NCI-H345 treated with DMSO at 0.1 percent for 48 hours (cell line): Measurements from ENCODE around the gene NFIA.
"Not testable (repeated sequence)": the region's sequence is repeated elsewhere in the genome, so short reads cannot be mapped to it uniquely, and the experiment has no call there.

Experiments
- DNase-seq: peaks from one replicate; lab custom pipeline; 2025; ENCODE audit not compliant: unreplicated experiment; lab: John Stamatoyannopoulos, UW

The NFIA gene

DNA sequence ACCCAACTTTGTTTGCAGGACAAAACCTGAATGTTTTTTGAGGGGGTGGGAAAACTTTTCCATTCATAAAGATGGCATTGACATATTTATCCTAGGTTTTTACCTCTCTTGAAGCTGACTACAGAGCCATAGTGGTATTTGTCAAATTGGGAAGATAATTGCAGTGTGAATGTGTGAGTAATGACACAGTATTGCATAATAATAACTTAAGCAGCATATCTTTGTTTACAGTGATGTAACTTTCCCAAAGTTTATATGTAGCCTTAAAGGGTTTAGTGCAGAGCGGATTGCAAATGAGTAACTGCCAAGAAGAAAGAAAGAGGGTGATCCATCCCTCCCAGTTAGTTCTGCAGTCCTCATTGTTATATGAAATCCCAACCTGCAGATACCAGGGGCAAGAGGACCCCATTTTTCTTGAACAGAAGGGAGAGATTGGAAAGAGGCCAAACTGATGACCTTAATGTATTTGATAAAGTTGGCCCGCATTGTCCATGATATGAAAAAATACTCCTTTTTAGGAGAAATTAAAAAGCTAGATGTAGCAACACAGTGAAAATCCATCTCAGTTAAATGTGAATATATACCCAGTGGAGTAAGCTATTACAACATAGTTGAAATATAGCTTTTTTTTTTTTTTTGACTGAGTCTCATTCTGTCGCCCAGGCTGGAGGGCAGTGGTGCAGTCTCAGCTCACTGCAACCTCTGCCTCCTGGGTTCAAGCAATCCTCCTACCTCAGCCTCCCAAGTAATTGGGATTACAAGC lies 23.7 kb upstream of the NFIA start:
- no peak for DNase-seq

DNA sequence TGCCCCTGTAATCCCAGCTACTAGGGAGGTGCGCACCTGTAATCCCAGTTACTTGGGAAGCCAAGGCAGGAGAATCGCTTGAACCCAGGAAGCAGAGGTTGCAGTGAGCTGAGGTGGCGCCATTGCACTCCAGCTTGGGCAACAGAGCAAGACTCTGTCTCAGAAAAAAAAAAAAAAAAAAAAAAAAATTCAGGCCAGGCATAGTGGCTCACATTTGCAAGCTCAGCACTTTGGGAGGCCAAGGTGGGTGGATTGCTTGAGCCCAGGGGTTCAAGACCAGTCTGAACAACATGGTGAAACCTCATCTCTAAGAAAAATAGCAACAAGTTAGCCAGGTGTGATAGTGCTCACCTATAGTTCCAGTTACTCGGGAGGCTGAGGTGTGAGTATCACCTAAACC lies 20.8 kb upstream of the NFIA start:
- DNase-seq, result not testable (repeated sequence)

- no peak for DNase-seq
Measured at GRCh38 chr1:61064673-61065072, 17.7 kb upstream of the NFIA start.

GRCh38 chr1:61067446-61068019 lies 14.8 kb upstream of the NFIA start:
- DNase-seq, result no peak

- no peak for DNase-seq
Measured at GRCh38 chr1:61070054-61070453, 12.3 kb upstream of the NFIA start.

GRCh38 chr1:61071205-61072130 lies 10.9 kb upstream of the NFIA start:
- DNase-seq, result no peak

DNA sequence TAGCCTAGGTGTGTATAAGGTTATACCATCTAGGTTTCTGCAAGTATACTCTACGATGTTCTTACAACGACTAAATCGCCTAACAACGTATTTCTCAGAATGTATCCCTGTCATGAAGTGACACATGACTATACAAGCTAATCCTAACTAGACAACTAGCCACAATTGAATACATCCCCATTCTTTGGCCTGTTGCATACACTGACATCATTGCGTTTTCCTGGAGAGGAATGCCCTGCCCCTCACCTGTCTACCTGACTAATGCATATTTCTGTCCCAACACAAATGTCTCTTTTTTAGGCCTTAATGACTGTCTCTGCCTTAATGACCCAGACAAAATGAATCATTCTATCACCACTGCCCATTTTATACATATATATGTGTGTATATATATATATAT lies 8.5 kb upstream of the NFIA start:
- no peak for DNase-seq

DNA sequence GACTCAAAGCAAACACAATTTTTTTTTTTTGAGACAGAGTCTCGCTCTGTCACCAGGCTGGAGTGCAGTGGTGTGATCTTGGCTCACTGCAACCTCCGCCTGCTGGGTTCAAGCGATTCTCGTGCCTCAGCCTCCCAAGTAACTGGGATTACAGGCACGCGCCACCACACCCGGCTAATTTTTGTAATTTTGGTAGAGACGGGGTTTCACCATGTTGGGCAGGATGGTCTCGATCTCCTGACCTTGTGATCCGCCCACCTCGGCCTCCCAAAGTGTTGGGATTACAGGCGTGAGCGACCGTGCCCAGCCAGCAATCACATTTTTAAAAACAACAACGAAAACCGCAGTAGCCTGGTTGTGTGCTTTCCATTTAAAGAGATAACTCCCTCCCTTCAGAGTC lies 6.5 kb upstream of the NFIA start:
- not testable (repeated sequence) for DNase-seq

- DNase-seq, result peak; percentile 90
Measured at GRCh38 chr1:61076728-61077675, 5.4 kb upstream of the NFIA start.

DNA sequence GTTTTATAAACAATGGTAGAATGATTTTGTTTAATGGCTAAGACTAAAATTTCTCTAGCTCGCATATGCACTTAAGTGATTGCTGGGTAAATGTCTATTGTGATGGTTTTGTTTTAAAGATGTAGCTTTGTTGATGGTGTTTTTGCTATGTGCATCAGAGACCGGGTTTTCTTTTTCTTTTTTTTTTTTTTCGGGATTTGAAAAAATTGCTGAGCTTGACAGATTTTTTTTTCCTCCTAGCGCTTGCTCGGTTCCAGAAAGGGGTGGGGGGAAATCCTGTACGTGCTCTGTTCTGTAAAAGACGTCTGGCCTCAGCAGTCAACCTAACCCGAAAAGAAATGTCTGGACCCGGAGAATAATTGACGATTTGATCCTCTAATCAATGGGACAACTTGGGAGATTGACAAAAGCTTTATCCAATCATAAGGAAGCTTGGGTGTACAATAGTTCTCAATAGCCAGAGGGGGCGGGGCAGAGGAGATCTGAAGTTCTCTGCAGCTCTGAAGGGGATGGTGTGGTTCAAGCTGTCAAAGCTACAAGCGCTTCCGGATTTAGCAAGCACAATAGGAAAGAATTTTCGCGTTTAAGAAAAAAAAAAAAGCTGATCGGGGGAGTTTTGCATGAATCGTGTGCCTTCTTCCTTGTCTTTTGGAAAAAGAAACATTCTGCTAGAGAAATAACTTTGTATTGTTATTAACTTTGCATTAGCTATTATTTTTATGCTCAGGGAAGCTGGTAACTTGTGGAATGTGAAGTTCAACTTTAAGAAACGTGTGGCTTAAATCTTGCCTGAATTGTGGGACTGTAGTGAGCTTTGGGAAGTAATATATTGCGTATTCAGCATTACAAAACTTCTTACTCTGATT lies 4.5 kb upstream of the NFIA start:
- peak; percentile 97 for DNase-seq

- DNase-seq, result no peak
Measured at GRCh38 chr1:61078618-61079295, 3.6 kb upstream of the NFIA start.

DNA sequence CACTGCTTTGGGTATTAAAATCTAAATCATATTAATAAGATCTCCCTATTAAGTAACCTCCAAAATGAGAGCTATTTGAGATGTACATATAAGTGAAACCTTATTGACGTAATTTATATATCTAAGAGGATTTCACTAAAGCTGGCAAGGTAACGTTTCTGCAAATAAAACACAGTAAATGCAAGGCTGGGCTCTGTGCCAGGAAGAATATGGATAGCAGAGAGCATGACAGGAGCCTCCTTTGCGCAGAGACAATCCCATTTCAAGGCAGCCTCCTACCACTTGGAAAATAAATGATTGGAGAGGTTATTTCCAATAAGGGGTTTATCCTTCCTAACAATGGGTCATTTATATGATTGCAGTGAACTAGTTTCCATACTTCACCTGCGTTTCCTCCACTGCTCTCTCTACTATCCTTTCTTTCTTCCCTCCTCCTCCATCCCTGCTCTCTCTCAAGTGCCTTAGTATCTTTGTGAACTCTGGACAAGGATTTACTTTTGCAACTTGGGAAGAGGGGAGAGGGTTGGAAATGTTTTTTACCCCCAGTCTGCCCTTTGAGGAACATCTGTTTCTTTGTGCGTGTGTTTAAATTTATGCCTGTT lies 3.0 kb upstream of the NFIA start:
- DNase-seq, result peak; percentile 46

- peak; percentile 46 for DNase-seq
Measured at GRCh38 chr1:61079898-61080336, 2.4 kb upstream of the NFIA start.

DNA sequence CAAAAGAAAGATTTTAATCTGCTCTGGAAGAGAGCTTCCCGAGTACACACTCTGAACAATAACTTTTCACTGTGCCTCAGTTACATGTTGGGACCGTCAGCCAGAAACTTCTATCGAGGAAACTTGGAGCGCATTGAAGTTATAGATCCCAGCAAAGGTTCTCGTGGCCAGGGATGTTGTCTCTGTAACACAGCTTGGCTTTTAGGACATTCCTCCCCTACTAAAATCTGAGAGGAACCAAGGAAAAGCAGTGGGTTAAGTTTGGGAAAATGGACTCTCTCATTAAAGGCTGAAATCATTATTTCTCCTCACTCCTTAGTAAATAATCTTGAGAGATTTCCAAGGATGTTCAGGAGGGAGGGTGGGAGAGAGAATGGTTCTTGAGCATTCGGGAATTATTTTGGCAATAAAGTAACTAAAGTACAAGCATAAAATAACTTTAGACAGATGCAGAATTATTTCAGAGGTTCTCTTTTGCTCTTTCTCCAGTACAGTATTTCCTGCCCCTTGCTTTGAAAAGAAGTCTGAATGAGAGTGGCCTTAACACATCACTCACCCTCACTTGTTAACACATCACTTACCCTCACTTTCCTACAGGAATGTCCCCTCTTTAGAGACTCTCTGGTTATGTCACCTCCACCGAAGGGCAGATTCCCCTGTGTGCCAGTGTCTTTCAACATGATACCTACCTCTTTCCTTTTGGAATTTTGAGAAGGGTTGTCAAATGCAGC lies 1.8 kb upstream of the NFIA start:
- DNase-seq, result peak; percentile 39

DNA sequence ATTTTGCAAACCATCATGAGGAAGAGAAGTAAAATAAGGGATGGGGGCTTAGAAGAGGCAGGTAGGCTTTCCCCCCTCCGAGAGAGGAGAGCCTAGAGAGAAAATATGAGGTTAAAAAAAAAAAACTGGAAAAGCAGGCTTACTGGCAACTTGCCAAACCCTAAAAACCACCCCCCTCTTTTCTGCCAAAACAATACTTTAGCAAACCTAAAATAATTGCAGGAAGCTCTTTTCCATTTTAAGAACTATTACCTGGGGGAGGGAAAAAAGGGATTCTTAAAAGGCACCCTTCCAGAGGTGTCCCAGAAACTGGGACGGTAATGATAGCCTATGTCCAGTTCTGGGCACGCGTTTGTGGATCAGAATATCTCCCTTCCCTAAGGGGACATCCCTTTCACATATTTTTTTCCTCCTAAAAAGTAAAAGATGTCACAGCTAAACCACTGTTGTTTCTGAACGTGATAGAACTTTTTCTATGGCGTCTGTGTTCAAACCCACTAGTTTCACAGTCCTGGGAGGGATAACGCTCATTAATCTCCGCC lies 1.1 kb upstream of the NFIA start:
- peak; percentile 39 for DNase-seq

GRCh38 chr1:61081686-61082310 lies 563 bp upstream of the NFIA start:
- no peak for DNase-seq
